Suprapubic skin (tissue), 4 donors: ENCODE data around the gene ARPC4.

Source experiments
- POLR2A ChIP-seq, 2 donors: fragments of 450-650 bp; IDR thresholded peaks; one replicate each; pipeline ENCODE4 v1.6.1; 2017; ENCODE audit warnings: antibody characterized with exemption in 2 of 2, mild to moderate bottlenecking in 2 of 2, moderate library complexity in 2 of 2
- POLR2AphosphoS5 ChIP-seq, 3 donors: sonication (generic); formaldehyde crosslinking; IDR thresholded peaks; one replicate each; pipeline ENCODE4 v1.6.1; 2017; ENCODE audit warnings: antibody characterized with exemption in 3 of 3
- TF ChIP-seq, protein P1 (sequence below), 2 donors: fragments of 200-600 bp in 1 of 2; fragments of 450-650 bp in 1 of 2; sonication (generic) in 1 of 2; IDR thresholded peaks; one replicate each; pipeline ENCODE4 v1.5.1; 2016 to 2019; ENCODE audit warnings: antibody characterized with exemption in 2 of 2, mild to moderate bottlenecking in 1 of 2, moderate library complexity in 1 of 2

DNA sequence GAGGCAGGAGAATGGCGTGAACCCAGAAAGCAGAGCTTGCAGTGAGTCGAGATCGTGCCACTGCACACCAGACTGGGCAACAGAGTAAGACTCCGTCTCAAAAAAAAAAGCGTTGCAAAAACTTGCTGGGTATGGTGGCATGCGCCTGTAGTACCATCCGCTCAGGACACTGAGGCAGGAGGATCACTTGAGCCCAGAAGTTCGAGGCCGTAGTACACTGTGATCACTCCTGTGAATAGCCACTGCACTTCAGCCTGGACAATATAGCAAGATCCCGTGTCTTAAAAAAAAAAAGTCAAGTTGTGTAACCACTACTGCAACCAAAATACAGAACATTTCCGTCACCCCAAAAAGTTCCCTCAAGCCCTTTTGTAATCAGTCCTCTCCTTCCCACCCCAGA lies 1.5 kb downstream of the ARPC4 start:
- TF ChIP-seq, protein P1, sequence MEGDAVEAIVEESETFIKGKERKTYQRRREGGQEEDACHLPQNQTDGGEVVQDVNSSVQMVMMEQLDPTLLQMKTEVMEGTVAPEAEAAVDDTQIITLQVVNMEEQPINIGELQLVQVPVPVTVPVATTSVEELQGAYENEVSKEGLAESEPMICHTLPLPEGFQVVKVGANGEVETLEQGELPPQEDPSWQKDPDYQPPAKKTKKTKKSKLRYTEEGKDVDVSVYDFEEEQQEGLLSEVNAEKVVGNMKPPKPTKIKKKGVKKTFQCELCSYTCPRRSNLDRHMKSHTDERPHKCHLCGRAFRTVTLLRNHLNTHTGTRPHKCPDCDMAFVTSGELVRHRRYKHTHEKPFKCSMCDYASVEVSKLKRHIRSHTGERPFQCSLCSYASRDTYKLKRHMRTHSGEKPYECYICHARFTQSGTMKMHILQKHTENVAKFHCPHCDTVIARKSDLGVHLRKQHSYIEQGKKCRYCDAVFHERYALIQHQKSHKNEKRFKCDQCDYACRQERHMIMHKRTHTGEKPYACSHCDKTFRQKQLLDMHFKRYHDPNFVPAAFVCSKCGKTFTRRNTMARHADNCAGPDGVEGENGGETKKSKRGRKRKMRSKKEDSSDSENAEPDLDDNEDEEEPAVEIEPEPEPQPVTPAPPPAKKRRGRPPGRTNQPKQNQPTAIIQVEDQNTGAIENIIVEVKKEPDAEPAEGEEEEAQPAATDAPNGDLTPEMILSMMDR (IDR thresholded peaks at IDR 0.05), result no peak
- TF ChIP-seq POLR2A (IDR thresholded peaks at IDR 0.05), result no peak
- TF ChIP-seq POLR2AphosphoS5 (IDR thresholded peaks at IDR 0.05), result no peak
